A549 (cell line): ENCODE results near the gene GLB1L2. TPM values are rescaled to one million over a fixed set of nuclear protein-coding genes. Genes with fewer than 3 reads are reported as not detected.

Experiments used
- ATAC-seq, 2 experiments: fragments of 200-7000 bp in 1 of 2; fragments of >200 bp in 1 of 2; cut with Nextera tagmentation in 1 of 2; cut with Tn5 transposase in 1 of 2; 3 replicates each; pipeline versions ENCODE4 v1.8.0 to v1.9.1; 2018 to 2020; ENCODE audit warnings: mild to moderate bottlenecking in 1 of 2, moderate library complexity in 1 of 2
- CTCF ChIA-PET: fragments of 300-600 bp; sonication (Branson Sonifier 250); formaldehyde crosslinking; extraction: SDS; loops from one replicate; lab custom pipeline; 2021; ENCODE audit warnings: antibody characterized with exemption, inconsistent platforms; lab: Yijun Ruan, JAX
- POLR2A ChIA-PET: fragments of 350-600 bp; formaldehyde crosslinking; extraction: SDS; loops from one replicate; lab custom pipeline; 2021; ENCODE audit warnings: antibody characterized with exemption, inconsistent platforms; lab: Yijun Ruan, JAX
- DNase-seq, 2 experiments: peaks; one replicate each; pipeline versions ENCODE4 v3.0.0 to v3.0.0-alpha.2; 2011 to 2016; ENCODE audit warnings: low read depth in 1 of 2, low spot score in 1 of 2
- FAIRE-seq: peaks from 2 replicates; lab custom pipeline; 2011; peaks lifted over from hg19 to GRCh38; lab: Jason Lieb, UNC
- H3K27ac ChIP-seq, 2 experiments: fragments of >200 bp; sonication (Bioruptor Twin); formaldehyde crosslinking; 3 replicates each; pipeline ENCODE4 v1.5.1; 2016 to 2017
- H3K4me1 ChIP-seq: fragments of >200 bp; sonication (Bioruptor Twin); formaldehyde crosslinking; 3 replicates; pipeline ENCODE4 v1.6.1; 2016
- H3K4me2 ChIP-seq: fragments of >200 bp; sonication (Bioruptor Twin); formaldehyde crosslinking; 3 replicates; pipeline ENCODE4 v1.6.1; 2016
- H3K4me3 ChIP-seq: fragments of >200 bp; sonication (Bioruptor Twin); formaldehyde crosslinking; 3 replicates; pipeline ENCODE4 v1.5.1; 2016
- H3K9me3 ChIP-seq: fragments of >200 bp; sonication (Bioruptor Twin); formaldehyde crosslinking; 3 replicates; pipeline ENCODE4 v1.6.1; 2016
- CHD2 ChIP-seq: fragments of 150-350 bp; IDR thresholded peaks from 2 replicates; pipeline ENCODE4 v1.6.1; 2014; ENCODE audit warnings: low read length; ENCODE audit not compliant: partially characterized antibody
- EP300 ChIP-seq, 2 experiments: fragments of >200 bp; sonication (Bioruptor Twin); formaldehyde crosslinking; IDR thresholded peaks; 2 replicates in 1 of 2; 3 replicates in 1 of 2; pipeline ENCODE4 v1.6.1; 2016 to 2017
- HEYL ChIP-seq: fragments of 250-450 bp; sonication (Bioruptor Pico); IDR thresholded peaks from 2 replicates; pipeline ENCODE4 v1.8.0; 2021; ENCODE audit warnings: mild to moderate bottlenecking, moderate library complexity
- HOXA7 ChIP-seq: fragments of 250-450 bp; sonication (Bioruptor Pico); IDR thresholded peaks from 2 replicates; pipeline ENCODE4 v1.5.0; 2020; ENCODE audit warnings: mild to moderate bottlenecking, moderate library complexity
- HOXB13 ChIP-seq: fragments of 250-450 bp; sonication (Bioruptor Pico); IDR thresholded peaks from 2 replicates; pipeline ENCODE4 v1.5.0; 2020; ENCODE audit warnings: low read depth, mild to moderate bottlenecking, moderate library complexity
- JUN ChIP-seq, 2 experiments: fragments of >200 bp; sonication (Bioruptor Twin); formaldehyde crosslinking; IDR thresholded peaks; 2 replicates in 1 of 2; 3 replicates in 1 of 2; pipeline ENCODE4 v1.6.1; 2016 to 2017
- JUNB ChIP-seq: fragments of >200 bp; sonication (Bioruptor Twin); formaldehyde crosslinking; IDR thresholded peaks from 2 replicates; pipeline ENCODE4 v1.6.1; 2016
- KDM1A ChIP-seq: fragments of 200-600 bp; sonication (generic); IDR thresholded peaks from 2 replicates; pipeline ENCODE4 v1.6.1; 2016; ENCODE audit warnings: low read depth, mild to moderate bottlenecking
- KDM5A ChIP-seq: fragments of 200-600 bp; sonication (generic); IDR thresholded peaks from 2 replicates; pipeline ENCODE4 v1.6.1; 2016; ENCODE audit warnings: antibody characterized with exemption, mild to moderate bottlenecking
- MAZ ChIP-seq: fragments of 150-350 bp; IDR thresholded peaks from 2 replicates; pipeline ENCODE4 v1.6.1; 2014; ENCODE audit warnings: antibody characterized with exemption, low read depth, low read length, borderline replicate concordance
- MYC ChIP-seq: IDR thresholded peaks from 2 replicates; pipeline ENCODE4 v1.6.1; 2012; ENCODE audit warnings: mild to moderate bottlenecking, inconsistent platforms, low read length, improper control_type of control experiment, borderline replicate concordance
- RAD21 ChIP-seq, 2 experiments: fragments of >200 bp in 1 of 2; sonication (Bioruptor Twin) in 1 of 2; formaldehyde crosslinking in 1 of 2; IDR thresholded peaks in 1 of 2; conservative IDR thresholded peaks in 1 of 2; 2 replicates in 1 of 2; 3 replicates in 1 of 2; pipeline ENCODE4 v1.6.1; 2012 to 2018; ENCODE audit warnings: inconsistent platforms in 1 of 2
- RARB ChIP-seq: fragments of 250-450 bp; sonication (Bioruptor Pico); IDR thresholded peaks from 2 replicates; pipeline ENCODE4 v1.8.0; 2021; ENCODE audit warnings: mild to moderate bottlenecking, moderate library complexity
- RCOR1 ChIP-seq: fragments of 150-350 bp; IDR thresholded peaks from 2 replicates; pipeline ENCODE4 v1.6.1; 2014; ENCODE audit warnings: antibody characterized with exemption, low read length, low read depth
- SMC3 ChIP-seq: fragments of >200 bp; sonication (Bioruptor Twin); formaldehyde crosslinking; IDR thresholded peaks from 3 replicates; pipeline ENCODE4 v1.6.1; 2018; ENCODE audit warnings: inconsistent platforms
- USF2 ChIP-seq: fragments of 450-650 bp; IDR thresholded peaks from 2 replicates; pipeline ENCODE4 v1.6.1; 2014; ENCODE audit warnings: antibody characterized with exemption
- ZSCAN20 ChIP-seq: fragments of 250-450 bp; sonication (Bioruptor Pico); IDR thresholded peaks from 2 replicates; pipeline ENCODE4 v1.8.0; 2022; ENCODE audit warnings: mild to moderate bottlenecking, moderate library complexity
- WGBS: methylation state at CpG from one replicate; pipeline ENCODE4 v1.1.6; 2017; ENCODE audit errors: missing lambda C conversion rate; 5-methylcytosine and 5-hydroxymethylcytosine counted together
- polyA plus RNA-seq, 4 experiments: library from polyadenylated mRNA; depleted of rRNA in 3 of 4; stranded (reverse); fragments of >200 nt; fragmentation: RNase III in 1 of 4; extraction: RNeasy Plus Mini Kit Qiagen cat#74134 plus additional on column Dnase treatment in 1 of 4; gene quantifications; 2 replicates in 3 of 4; 3 replicates in 1 of 4; pipeline ENCODE4 v1.2.3, GENCODE V29; 2011 to 2017
- TF ChIP-seq, protein P1 (sequence below): fragments of 150-350 bp; IDR thresholded peaks from 2 replicates; pipeline ENCODE4 v1.6.1; 2014; ENCODE audit warnings: low read depth, mild to moderate bottlenecking, low read length
- TF ChIP-seq, protein P2 (sequence below): IDR thresholded peaks from 2 replicates; pipeline ENCODE4 v1.6.1; 2012
- TF ChIP-seq, protein P3 (sequence below): IDR thresholded peaks from 2 replicates; pipeline ENCODE4 v1.6.1; 2012; ENCODE audit warnings: low read depth, borderline replicate concordance

Gene GLB1L2
- polyA plus RNA-seq, 2 of the 4 experiments (the other 2 are of a cell fraction) = 1.1 to 3.5 TPM

- Histone ChIP-seq H3K27ac (no peak overlapping the region), H3K4me2 (no peak overlapping the region), H3K9me3 (no peaks in the 10 kb centered on the region)
- 69% methylated on average over 16 of the region's 19 CpGs for WGBS
- no peak for ATAC-seq
- TF ChIP-seq MYC (no peak), EP300 (IDR thresholded peaks at IDR 0.05) (no peak), HOXA7 (CRISPR knock-in tag) (no peak), KDM1A (no peak), ZSCAN20 (CRISPR knock-in tag) (no peak)
- TF ChIP-seq, protein P1, sequence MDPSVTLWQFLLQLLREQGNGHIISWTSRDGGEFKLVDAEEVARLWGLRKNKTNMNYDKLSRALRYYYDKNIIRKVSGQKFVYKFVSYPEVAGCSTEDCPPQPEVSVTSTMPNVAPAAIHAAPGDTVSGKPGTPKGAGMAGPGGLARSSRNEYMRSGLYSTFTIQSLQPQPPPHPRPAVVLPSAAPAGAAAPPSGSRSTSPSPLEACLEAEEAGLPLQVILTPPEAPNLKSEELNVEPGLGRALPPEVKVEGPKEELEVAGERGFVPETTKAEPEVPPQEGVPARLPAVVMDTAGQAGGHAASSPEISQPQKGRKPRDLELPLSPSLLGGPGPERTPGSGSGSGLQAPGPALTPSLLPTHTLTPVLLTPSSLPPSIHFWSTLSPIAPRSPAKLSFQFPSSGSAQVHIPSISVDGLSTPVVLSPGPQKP = no peak
- TF ChIP-seq, protein P2, sequence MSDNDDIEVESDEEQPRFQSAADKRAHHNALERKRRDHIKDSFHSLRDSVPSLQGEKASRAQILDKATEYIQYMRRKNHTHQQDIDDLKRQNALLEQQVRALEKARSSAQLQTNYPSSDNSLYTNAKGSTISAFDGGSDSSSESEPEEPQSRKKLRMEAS = no peak
- TF ChIP-seq, all 56 proteins: peak for 0
- ChIA-PET CTCF (no interaction called here), POLR2A (no interaction called here)
- no peaks in the 10 kb centered on the region for H3K4me1 ChIP-seq
- FAIRE-seq (no peak), DNase-seq (no peak)
- H3K4me3 ChIP-seq = no peak overlapping the region
Observed at GRCh38 chr11:134370526-134371435, 39.0 kb downstream of the GLB1L2 start.

DNA sequence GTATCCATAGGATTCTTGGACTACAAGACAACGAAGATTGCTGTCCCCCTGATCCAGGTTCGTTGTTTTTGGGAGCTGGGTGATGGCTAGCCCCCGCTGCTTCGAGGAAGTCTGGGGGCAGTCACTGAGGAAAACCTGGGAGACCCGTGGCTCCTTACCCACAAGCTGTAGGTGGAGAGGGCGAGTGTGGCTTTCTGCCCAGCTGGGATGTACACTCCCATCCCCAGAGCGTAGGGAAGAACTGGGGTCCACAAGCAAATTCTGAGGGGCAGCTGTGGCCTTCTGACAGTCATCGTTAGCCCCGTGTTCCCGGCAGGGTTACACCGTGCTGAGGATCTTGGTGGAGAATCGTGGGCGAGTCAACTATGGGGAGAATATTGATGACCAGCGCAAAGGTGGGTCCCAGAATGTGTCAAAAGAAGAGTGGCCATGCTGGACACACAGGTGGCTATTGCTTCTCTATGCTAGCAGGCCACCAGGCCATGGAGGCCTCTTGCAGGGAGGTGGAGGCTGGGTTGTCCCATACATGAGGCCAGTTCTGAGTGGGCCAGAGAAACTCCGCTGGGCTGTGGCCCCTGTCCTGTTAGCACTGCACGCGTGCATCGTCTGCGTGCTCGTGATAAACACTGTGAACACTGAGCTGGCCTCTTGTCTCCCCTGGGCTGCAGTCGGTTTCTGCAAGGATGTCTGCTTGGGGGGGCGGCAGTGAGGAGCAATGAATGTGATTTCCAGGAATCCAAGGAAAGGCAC, 39.8 kb downstream of the GLB1L2 start:
- FAIRE-seq (no peak), DNase-seq (no peak)
- no peak overlapping the region for H3K4me2 ChIP-seq
- no peak overlapping the region for H3K27ac ChIP-seq
- CTCF ChIA-PET = no interaction called here
- H3K4me3 ChIP-seq = no peak overlapping the region
- H3K9me3 ChIP-seq = no peaks in the 10 kb centered on the region
- H3K4me1 ChIP-seq = no peaks in the 10 kb centered on the region
- WGBS = 62% methylated on average over 15 of the region's 22 CpGs
- POLR2A ChIA-PET = no interaction called here
- no peak for TF ChIP-seq HEYL
- no peak for TF ChIP-seq KDM1A
- TF ChIP-seq MAZ = no peak
- no peak for TF ChIP-seq RCOR1
- TF ChIP-seq RAD21 (conservative IDR thresholded peaks at IDR 0.05 in 1 of 2, IDR thresholded peaks at IDR 0.05 in 1 of 2) = no peak
- no peak for TF ChIP-seq CHD2
- no peak for TF ChIP-seq RARB
- TF ChIP-seq ZSCAN20 (CRISPR knock-in tag) = no peak
- no peak for TF ChIP-seq USF2
- TF ChIP-seq, protein P3, sequence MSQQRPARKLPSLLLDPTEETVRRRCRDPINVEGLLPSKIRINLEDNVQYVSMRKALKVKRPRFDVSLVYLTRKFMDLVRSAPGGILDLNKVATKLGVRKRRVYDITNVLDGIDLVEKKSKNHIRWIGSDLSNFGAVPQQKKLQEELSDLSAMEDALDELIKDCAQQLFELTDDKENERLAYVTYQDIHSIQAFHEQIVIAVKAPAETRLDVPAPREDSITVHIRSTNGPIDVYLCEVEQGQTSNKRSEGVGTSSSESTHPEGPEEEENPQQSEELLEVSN = no peak
- TF ChIP-seq, all 56 proteins: peak for 0
- ATAC-seq = no peak

- POLR2A ChIA-PET = no interaction called here
- H3K4me3 ChIP-seq = no peak overlapping the region
- no peak for FAIRE-seq
Observed at GRCh38 chr11:134372536-134372935, 40.7 kb downstream of the GLB1L2 start.

More at GRCh38 chr11:134372536-134372935, 40.7 kb downstream of the GLB1L2 start:
- DNase-seq (no peak), ATAC-seq (no peak)
- Histone ChIP-seq H3K4me1 (no peaks in the 10 kb centered on the region), H3K27ac (no peak overlapping the region), H3K9me3 (no peaks in the 10 kb centered on the region), H3K4me2 (no peak overlapping the region)
- TF ChIP-seq MYC (no peak), KDM5A (no peak), HOXB13 (CRISPR knock-in tag) (no peak), JUNB (no peak), CHD2 (no peak), SMC3 (no peak), JUN (IDR thresholded peaks at IDR 0.05) (no peak)
- CTCF ChIA-PET = no interaction called here
- WGBS = 75% methylated on average over 9 of the region's 10 CpGs
